Fibroblast of skin of left quadriceps (primary cell): ENCODE data around the gene CHKB.
A peak's percentile ranks its signal among the peaks of the same experiment; 100 is the strongest.
"Not testable (repeated sequence)": the region's sequence is repeated elsewhere in the genome, so short reads cannot be mapped to it uniquely, and the experiment has no call there.

ENCODE experiments used
- DNase-seq, 2 experiments: peaks; one replicate each; pipeline ENCODE4 v3.0.0-alpha.2; 2013; ENCODE audit warnings: low read depth in 2 of 2

The CHKB gene

GRCh38 chr22:50548921-50549790 is 33.5 kb downstream of the CHKB start:
- DNase-seq = no peak

DNA sequence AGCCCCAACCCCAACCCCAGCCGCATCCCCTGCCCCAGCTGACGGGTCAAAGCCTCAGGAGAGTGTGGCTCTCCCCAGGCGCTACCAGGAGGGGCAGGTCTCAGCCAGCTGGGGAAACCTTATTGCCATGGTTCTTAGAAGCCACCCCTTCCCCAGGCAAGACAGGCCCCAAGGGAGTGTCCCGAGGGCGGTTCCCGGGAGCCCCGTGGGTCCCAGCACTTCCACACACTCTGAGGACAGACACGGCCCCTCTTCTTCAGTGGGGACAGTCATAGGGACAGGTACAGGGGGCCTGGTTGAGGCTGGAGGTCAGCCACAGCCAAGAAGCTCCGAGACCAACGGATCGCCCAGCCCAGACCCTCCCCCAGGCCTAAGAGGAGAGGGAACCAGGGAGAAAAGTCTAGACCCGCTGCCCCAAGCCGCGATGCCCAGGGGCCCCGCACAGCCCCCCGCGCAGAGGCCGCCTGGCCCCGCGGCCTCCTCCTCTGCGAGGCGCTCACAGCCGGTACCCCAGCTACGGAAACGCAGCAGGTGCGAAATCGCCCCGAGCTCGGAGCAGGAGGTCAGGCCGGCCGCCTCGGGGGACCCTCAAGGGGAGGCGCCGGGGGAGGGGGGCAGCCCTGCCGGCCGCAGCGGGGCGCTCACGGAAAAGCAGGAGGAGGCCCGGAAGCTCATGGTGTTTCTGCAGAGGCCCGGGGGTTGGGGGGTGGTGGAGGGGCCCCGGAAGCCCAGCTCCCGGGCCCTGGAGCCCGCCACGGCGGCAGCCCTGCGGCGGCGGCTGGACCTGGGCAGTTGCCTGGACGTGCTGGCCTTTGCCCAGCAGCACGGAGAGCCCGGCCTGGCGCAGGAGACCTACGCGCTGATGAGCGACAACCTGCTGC is 34.4 kb downstream of the CHKB start:
- no peak for DNase-seq

DNA sequence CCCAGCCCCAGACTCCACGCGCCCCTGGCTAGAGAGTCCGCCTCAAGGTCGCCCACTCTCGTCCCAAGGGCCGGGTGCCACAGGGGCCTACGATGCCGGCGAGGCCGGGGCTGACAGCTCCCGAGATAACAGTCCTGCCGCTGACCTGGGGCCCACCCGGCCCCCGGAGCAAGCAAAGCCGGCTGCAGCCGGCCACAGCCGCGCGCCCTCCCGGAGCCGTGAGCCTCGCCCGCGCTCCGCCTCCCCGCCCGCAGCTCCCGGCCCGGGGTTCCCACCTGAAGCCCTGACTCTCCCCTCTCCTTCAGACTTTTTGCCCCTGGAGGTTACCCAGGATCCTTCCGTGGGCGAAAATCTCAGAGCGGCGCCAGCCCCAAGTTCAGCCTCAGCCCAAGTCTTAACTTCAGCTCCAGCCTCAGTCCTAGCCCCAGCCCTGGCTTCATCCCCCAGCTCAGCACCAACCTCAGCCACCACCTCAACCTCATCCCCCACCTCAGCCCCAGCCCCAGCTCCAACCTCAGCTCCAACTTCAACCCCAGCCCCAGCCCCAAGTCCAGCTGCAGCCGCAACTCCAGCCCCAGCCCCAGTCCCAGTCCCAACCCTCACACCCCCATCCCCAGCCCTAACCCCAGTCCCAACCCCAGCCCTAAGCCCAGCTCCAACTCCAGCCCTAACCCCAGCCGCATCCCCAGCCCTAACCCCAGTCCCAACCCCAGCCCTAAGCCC is 35.2 kb downstream of the CHKB start:
- DNase-seq = no peak

DNA sequence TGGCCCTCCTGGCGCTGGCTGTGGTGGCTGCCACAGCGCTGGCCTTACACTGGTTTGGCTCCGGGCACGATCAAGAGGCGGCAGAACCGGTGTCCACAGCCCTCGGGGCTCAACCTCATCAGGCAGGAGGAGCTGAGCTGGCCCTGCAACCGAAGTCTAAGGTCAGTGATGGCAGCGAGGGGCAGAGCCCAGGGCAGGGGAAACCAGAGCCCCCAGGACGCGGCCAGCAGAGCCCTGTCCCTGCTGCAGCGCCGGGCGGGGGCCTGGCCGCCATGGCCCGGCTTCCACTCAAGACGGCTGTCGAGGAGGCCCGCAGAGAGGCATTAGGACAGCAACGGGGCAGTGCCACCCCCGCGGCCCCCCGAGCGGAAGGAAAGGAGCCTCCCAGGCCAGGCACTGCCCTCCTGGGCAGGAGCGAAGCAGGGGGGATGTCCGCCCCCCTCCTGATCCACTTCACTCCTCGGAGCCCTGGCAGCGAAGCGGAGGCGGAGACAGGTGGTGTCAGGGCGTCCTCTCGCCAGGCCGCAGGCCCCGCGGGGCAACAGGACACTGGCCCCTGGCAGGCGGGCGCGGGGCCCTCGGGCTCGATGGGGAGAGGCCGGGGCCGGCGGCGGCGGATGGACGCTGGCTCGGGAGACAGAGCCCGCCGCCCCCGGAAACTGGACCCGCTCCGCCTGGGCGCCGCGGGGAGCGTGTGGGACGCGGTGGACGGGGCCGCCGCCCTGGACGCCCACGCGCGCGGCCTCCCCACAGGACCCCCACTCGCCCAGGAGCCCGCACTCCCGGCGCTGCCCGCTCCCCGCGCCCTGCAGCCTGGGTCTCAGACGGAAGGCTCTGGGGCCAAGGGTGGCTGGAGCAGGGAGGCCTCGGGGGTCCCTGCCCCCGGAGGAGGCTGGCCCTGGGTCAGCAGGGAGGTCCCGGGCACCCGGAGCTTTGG is 36.1 kb downstream of the CHKB start:
- DNase-seq = no peak

GRCh38 chr22:50545522-50546325 is 36.9 kb downstream of the CHKB start, which contains the start of gene KLHDC7B:
TSS of gene KLHDC7B (plus strand) at chr22:50545899. CDS start at chr22:50546244, 345 bp downstream.
- no peak for DNase-seq

GRCh38 chr22:50544746-50545253 is 37.8 kb downstream of the CHKB start:
- DNase-seq = no peak

- DNase-seq = no peak
Measured at GRCh38 chr22:50544078-50544745, 38.4 kb downstream of the CHKB start.

DNA sequence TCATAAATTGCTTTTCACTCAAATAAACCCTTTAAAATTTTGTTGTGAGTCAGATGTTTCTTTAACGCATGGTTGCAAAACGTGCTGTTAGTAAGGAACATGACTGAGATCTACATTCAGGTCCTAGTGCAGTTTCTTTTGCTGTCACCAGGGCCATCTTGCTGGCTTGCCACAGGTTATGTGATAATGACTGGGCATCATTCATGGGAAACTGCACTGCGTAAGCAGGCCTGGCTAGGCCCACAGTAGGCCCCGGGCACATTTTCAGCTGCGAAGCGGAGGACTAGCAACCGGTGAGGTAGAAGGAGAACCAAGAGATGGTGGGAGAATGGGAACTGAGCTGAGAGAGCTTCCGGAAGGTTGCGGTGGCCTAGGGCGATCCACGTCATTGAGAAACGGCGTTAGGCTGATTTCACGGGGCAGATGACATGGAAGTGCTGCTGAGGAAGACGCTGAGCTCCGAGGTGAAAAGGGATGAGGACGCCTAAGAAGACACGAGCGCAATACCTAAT is 40.2 kb downstream of the CHKB start:
- DNase-seq = no peak

DNA sequence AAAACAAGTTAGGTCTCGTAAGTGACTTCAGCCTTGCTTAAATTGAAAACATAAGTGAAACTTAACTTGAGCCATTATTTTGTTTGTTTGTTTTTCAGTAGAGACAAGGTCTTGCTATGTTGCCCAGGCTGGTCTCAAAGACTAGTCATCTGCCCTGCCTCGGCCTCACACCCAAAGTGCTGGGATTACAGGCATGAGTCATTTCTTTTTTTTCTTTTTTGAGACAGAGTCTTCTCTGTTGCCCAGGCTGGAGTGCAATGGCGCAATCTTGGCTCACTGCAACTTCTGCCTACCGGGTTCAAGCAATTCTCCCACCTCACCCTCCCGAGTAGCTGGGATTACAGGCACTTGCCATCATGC is 41.0 kb downstream of the CHKB start:
- DNase-seq = peak; percentile 55 to 58

DNA sequence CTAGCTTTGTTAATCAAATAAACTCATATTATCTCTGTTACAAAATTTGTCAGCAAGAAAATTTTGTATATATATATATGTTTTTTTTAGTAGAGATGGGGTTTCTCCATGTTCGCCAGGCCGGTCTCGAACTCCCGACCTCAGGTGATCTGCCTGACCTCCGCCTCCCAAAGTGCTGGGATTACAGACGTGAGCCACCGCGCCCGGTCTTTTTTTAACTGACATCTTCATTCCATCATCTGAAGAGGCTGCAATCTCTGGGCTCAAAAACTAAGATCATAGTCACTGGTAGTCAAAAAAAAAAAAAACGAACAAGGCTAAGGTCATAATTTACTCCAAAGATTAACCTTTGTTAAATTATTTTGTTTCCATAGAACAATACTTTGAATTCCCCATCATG is 42.3 kb downstream of the CHKB start:
- DNase-seq = no peak

- no peak for DNase-seq
Measured at GRCh38 chr22:50537765-50538164, 44.9 kb downstream of the CHKB start.

- DNase-seq = no peak
Measured at GRCh38 chr22:50536226-50536625, 46.4 kb downstream of the CHKB start.

GRCh38 chr22:50535113-50535512 is 47.5 kb downstream of the CHKB start:
- DNase-seq = no peak

DNA sequence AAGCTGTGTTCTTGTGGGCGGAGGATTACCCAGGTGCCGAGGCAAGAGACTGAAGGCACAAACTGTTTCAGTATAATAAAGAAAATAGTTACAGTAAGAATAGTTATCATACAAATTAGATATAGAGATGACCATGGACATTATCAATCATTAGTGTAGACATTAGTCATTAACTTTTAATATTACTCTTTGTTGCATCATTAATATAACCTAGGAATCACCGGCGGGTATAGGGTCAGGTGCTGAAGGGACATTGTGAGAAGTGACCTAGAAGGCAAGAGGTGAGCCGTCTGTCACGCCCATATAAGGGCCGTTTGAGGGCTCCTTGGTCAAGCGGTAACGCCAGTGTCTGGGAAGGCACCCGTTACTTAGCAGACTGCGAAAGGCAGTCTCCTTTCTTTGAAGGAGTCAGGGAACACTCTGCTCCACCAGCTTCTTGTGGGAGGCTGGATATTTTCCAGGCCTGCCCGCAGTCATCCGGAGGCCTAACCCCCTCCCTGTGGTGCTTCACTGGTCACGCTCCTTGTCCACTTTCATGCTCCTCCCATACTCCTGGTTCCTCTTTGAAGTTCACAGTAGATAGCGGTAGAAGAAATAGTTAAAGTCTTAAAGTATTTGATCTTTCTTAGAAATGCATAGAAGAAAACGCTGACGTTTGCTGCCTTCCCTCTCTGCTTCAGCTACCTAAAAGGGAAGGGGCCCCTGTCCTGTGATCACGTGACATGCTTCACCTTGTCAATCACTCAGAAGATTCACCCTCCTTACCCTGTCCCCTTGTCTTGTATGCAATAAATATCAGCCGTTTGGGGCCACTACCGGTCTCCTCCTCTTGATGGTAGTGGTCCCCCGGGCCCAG is 48.6 kb downstream of the CHKB start:
- DNase-seq = not testable (repeated sequence)

- no peak for DNase-seq
Measured at GRCh38 chr22:50532824-50533796, 49.5 kb downstream of the CHKB start.

- DNase-seq = no peak
Measured at GRCh38 chr22:50531962-50532674, 50.5 kb downstream of the CHKB start.
